H1 (cell line): Measurements from ENCODE around the gene OSBP2. TPM values are rescaled to one million over a fixed set of nuclear protein-coding genes. Genes with fewer than 3 reads are reported as not detected.

Source experiments
- CTCF ChIA-PET: fragments of 300-600 bp; sonication (Branson Sonifier 250); formaldehyde crosslinking; loops from one replicate; lab custom pipeline; 2021; ENCODE audit not compliant: partially characterized antibody; lab: Charles Lee
- POLR2A ChIA-PET: fragments of 300-600 bp; sonication (Branson Sonifier 250); formaldehyde crosslinking; loops from one replicate; lab custom pipeline; 2021; ENCODE audit warnings: inconsistent platforms; ENCODE audit not compliant: partially characterized antibody; lab: Charles Lee
- DNase-seq, 2 experiments: peaks; one replicate each; pipeline versions ENCODE4 v3.0.0 to v3.0.0-alpha.2; 2010 to 2022; ENCODE audit warnings: low spot score in 2 of 2, low read depth in 1 of 2, mixed read lengths in 1 of 2
- FAIRE-seq: peaks from 2 replicates; lab custom pipeline; 2011; peaks lifted over from hg19 to GRCh38; lab: Jason Lieb, UNC
- H2AFZ ChIP-seq: 2 replicates; pipeline ENCODE4 v1.8.1; 2012; ENCODE audit warnings: low read length, inconsistent platforms
- H2AK5ac ChIP-seq: 2 replicates; pipeline ENCODE4 v1.6.1; 2013; ENCODE audit warnings: low read depth, low read length
- H2BK120ac ChIP-seq: replicated peaks from 2 replicates; pipeline ENCODE3; 2013; ENCODE audit warnings: low read depth, low read length, inconsistent platforms
- H2BK12ac ChIP-seq: 2 replicates; pipeline ENCODE4 v1.6.1; 2013; ENCODE audit warnings: low read depth, low read length
- H2BK15ac ChIP-seq: 2 replicates; pipeline ENCODE4 v1.6.1; 2013; ENCODE audit warnings: low read length
- H2BK20ac ChIP-seq: 2 replicates; pipeline ENCODE4 v1.6.1; 2013; ENCODE audit warnings: low read length
- H2BK5ac ChIP-seq: 2 replicates; pipeline ENCODE4 v1.6.1; 2013; ENCODE audit warnings: low read depth, low read length
- H3K14ac ChIP-seq: 2 replicates; pipeline ENCODE4 v1.6.1; 2013; ENCODE audit warnings: inconsistent platforms; ENCODE audit not compliant: insufficient read length
- H3K18ac ChIP-seq: 2 replicates; pipeline ENCODE4 v1.6.1; 2013; ENCODE audit warnings: low read length; ENCODE audit errors: extremely low read depth
- H3K23ac ChIP-seq: 2 replicates; pipeline ENCODE4 v1.6.1; 2013; ENCODE audit warnings: inconsistent platforms; ENCODE audit not compliant: insufficient read length
- H3K23me2 ChIP-seq: 2 replicates; pipeline ENCODE4 v1.6.1; 2013; ENCODE audit warnings: low read depth, low read length
- H3K27ac ChIP-seq: 2 replicates; pipeline ENCODE4 v1.6.1; 2011; ENCODE audit warnings: low read depth, low read length, inconsistent platforms
- H3K27me3 ChIP-seq, 4 experiments: replicated peaks in 1 of 4; 1 replicate in 1 of 4; 2 replicates in 3 of 4; pipeline versions ENCODE4 v1.6.1 to v1.8.1; 2011 to 2013; ENCODE audit warnings: low read length in 3 of 4, mild to moderate bottlenecking in 3 of 4, inconsistent platforms in 2 of 4, mixed read lengths in 2 of 4, moderate library complexity in 1 of 4; ENCODE audit not compliant: control insufficient read depth in 3 of 4, insufficient read depth in 3 of 4; ENCODE audit errors: extremely low read depth in 1 of 4
- H3K36me3 ChIP-seq, 4 experiments: 2 replicates each; pipeline versions ENCODE4 v1.6.1 to v1.8.1; 2011 to 2013; ENCODE audit warnings: mild to moderate bottlenecking in 4 of 4, low read length in 3 of 4, moderate library complexity in 2 of 4, control low read depth in 1 of 4, inconsistent platforms in 1 of 4; ENCODE audit not compliant: insufficient read depth in 4 of 4, control insufficient read depth in 2 of 4
- H3K4ac ChIP-seq: replicated peaks from 2 replicates; pipeline ENCODE3; 2013; ENCODE audit warnings: low read length, low read depth, mixed read lengths, inconsistent platforms; ENCODE audit not compliant: insufficient read length
- H3K4me1 ChIP-seq, 4 experiments: replicated peaks in 1 of 4; 1 replicate in 1 of 4; 2 replicates in 3 of 4; pipeline versions ENCODE4 v1.6.1 to v1.8.1; 2011 to 2013; ENCODE audit warnings: low read length in 3 of 4, inconsistent platforms in 2 of 4, mixed read lengths in 1 of 4; ENCODE audit not compliant: insufficient read depth in 4 of 4, control insufficient read depth in 3 of 4
- H3K4me2 ChIP-seq, 2 experiments: 2 replicates each; pipeline versions ENCODE4 v1.6.1 to v1.8.1; 2011 to 2013; ENCODE audit warnings: low read depth in 2 of 2, low read length in 2 of 2, control low read depth in 1 of 2, inconsistent platforms in 1 of 2, mild to moderate bottlenecking in 1 of 2; ENCODE audit not compliant: insufficient read depth in 1 of 2
- H3K4me3 ChIP-seq, 4 experiments: fragments of 200-600, 300-600 bp in 1 of 4; sonication (generic), shearing (Covaris generic), sonication (Bioruptor Twin) in 1 of 4; 2 replicates each; pipeline versions ENCODE4 v1.5.1 to v1.8.1; 2011 to 2016; ENCODE audit warnings: low read length in 4 of 4, low read depth in 3 of 4, control low read depth in 2 of 4, inconsistent platforms in 2 of 4, mild to moderate bottlenecking in 2 of 4, mixed read lengths in 1 of 4, moderate library complexity in 1 of 4; ENCODE audit not compliant: insufficient read depth in 2 of 4; ENCODE audit errors: extremely low read depth in 1 of 4
- H3K56ac ChIP-seq: replicated peaks from 2 replicates; pipeline ENCODE3; 2013; ENCODE audit warnings: low read depth, mild to moderate bottlenecking, mixed read lengths, low read length, inconsistent platforms; ENCODE audit not compliant: insufficient read length
- H3K79me1 ChIP-seq: 2 replicates; pipeline ENCODE4 v1.6.1; 2013; ENCODE audit warnings: low read depth, low read length, control low read depth
- H3K79me2 ChIP-seq, 2 experiments: 2 replicates each; pipeline versions ENCODE4 v1.6.1 to v1.8.1; 2012 to 2013; ENCODE audit warnings: low read length in 2 of 2, mild to moderate bottlenecking in 2 of 2, inconsistent platforms in 1 of 2; ENCODE audit not compliant: insufficient read depth in 2 of 2, control insufficient read depth in 1 of 2
- H3K9ac ChIP-seq, 4 experiments: replicated peaks in 1 of 4; 1 replicate in 1 of 4; 2 replicates in 3 of 4; pipeline versions ENCODE4 v1.6.1 to v1.8.1; 2011 to 2013; ENCODE audit warnings: low read depth in 3 of 4, low read length in 3 of 4, control low read depth in 2 of 4, mild to moderate bottlenecking in 2 of 4, moderate library complexity in 2 of 4, inconsistent platforms in 1 of 4; ENCODE audit errors: extremely low read depth in 1 of 4
- H3K9me3 ChIP-seq, 2 experiments: 2 replicates each; pipeline versions ENCODE4 v1.6.1 to v1.8.1; 2012 to 2013; ENCODE audit warnings: mild to moderate bottlenecking in 2 of 2, moderate library complexity in 2 of 2, control low read depth in 1 of 2, inconsistent platforms in 1 of 2, low read depth in 1 of 2, low read length in 1 of 2, mixed read lengths in 1 of 2; ENCODE audit not compliant: insufficient read depth in 2 of 2
- H4K20me1 ChIP-seq, 2 experiments: replicated peaks in 1 of 2; 2 replicates each; pipeline versions ENCODE3 to v1.8.1; 2011 to 2013; ENCODE audit warnings: inconsistent platforms in 2 of 2, low read length in 2 of 2, mild to moderate bottlenecking in 1 of 2; ENCODE audit not compliant: insufficient read depth in 2 of 2, control insufficient read depth in 1 of 2
- H4K5ac ChIP-seq: 2 replicates; pipeline ENCODE4 v1.6.1; 2013; ENCODE audit warnings: low read length, low read depth, mixed read lengths, inconsistent platforms; ENCODE audit not compliant: insufficient read length
- H4K8ac ChIP-seq: 2 replicates; pipeline ENCODE4 v1.8.0; 2013; ENCODE audit warnings: mild to moderate bottlenecking, moderate library complexity, low read length, inconsistent platforms; ENCODE audit not compliant: insufficient read depth; ENCODE audit errors: extremely low read depth
- H4K91ac ChIP-seq: replicated peaks from 2 replicates; pipeline ENCODE3; 2013; ENCODE audit warnings: low read length, mixed read lengths, inconsistent platforms; ENCODE audit not compliant: insufficient read length
- CBX8 ChIP-seq: fragments of 300-800, 300-1000 bp; sonication (generic); IDR thresholded peaks from 2 replicates; pipeline ENCODE4 v1.7.1; 2016; ENCODE audit warnings: low read depth, low read length, borderline replicate concordance
- CEBPB ChIP-seq: IDR thresholded peaks from 2 replicates; pipeline ENCODE4 v1.6.1; 2012; ENCODE audit warnings: low read depth, low read length
- POLR2A ChIP-seq, 2 experiments: IDR thresholded peaks; 1 replicate in 1 of 2; 2 replicates in 1 of 2; pipeline ENCODE4 v1.6.1; 2011; ENCODE audit warnings: low read depth in 2 of 2, low read length in 2 of 2, mild to moderate bottlenecking in 2 of 2; ENCODE audit errors: control extremely low read depth in 1 of 2
- RXRA ChIP-seq: IDR thresholded peaks from 2 replicates; pipeline ENCODE4 v1.6.1; 2011; ENCODE audit warnings: low read depth, mild to moderate bottlenecking, low read length, moderate library complexity; ENCODE audit not compliant: insufficient read depth
- TAF1 ChIP-seq: IDR thresholded peaks from 2 replicates; pipeline ENCODE4 v1.6.1; 2011; ENCODE audit warnings: mild to moderate bottlenecking, low read depth, low read length
- WGBS, 2 experiments: shearing (Covaris generic) in 1 of 2; methylation state at CpG; one replicate each; pipeline versions ENCODE4 v1.1.6 to v1.1.7; 2013 to 2015; ENCODE audit warnings: low lambda C conversion rate in 2 of 2, mixed read lengths in 2 of 2, inconsistent platforms in 1 of 2, low coverage in 1 of 2, missing lambda C conversion rate in 1 of 2; ENCODE audit not compliant: insufficient replicate concordance in 2 of 2, insufficient coverage in 1 of 2, insufficient read length in 1 of 2; ENCODE audit errors: extremely low coverage in 1 of 2, missing lambda C conversion rate in 1 of 2; 5-methylcytosine and 5-hydroxymethylcytosine counted together
- polyA plus RNA-seq, 7 experiments: library from polyadenylated mRNA; depleted of rRNA in 3 of 7; stranded (reverse) in 5 of 7; unstranded in 2 of 7; fragments of >200 nt in 5 of 7; fragments of 200-250 nt in 2 of 7; gene quantifications; 1 replicate in 5 of 7; 2 replicates in 1 of 7; 4 replicates in 1 of 7; pipeline versions ENCODE4 v1.2.1 to v1.2.3, GENCODE V29; 2011 to 2013; ENCODE audit warnings: missing spikeins in 2 of 7, mixed read lengths in 2 of 7
- total RNA-seq: library from RNA; stranded (reverse); fragmentation: NEBNext Ultra II Directional; extraction: Animal tissue kit (Norgen Biotek cat#: 25700); gene quantifications from 2 replicates; pipeline ENCODE4 v1.2.1, GENCODE V29; 2021
- TF ChIP-seq, protein P1 (sequence below): IDR thresholded peaks from 2 replicates; pipeline ENCODE4 v1.6.1; 2011; ENCODE audit warnings: low read length, improper control_type of control experiment
- TF ChIP-seq, protein P2 (sequence below), 3 experiments: IDR thresholded peaks; 1 replicate in 2 of 3; 2 replicates in 1 of 3; pipeline versions ENCODE4 v1.5.1 to v1.6.1; 2011; ENCODE audit warnings: low read length in 3 of 3, mild to moderate bottlenecking in 3 of 3, inconsistent platforms in 2 of 3, low read depth in 1 of 3, moderate library complexity in 1 of 3; ENCODE audit not compliant: insufficient read depth in 1 of 3; ENCODE audit errors: control extremely low read depth in 1 of 3

Gene OSBP2
- total and polyA plus RNA-seq, 2 of the 8 experiments (the other 6 are each of a cell fraction or from before 2014, with no cell fraction given): 3.4 to 3.7 TPM

DNA sequence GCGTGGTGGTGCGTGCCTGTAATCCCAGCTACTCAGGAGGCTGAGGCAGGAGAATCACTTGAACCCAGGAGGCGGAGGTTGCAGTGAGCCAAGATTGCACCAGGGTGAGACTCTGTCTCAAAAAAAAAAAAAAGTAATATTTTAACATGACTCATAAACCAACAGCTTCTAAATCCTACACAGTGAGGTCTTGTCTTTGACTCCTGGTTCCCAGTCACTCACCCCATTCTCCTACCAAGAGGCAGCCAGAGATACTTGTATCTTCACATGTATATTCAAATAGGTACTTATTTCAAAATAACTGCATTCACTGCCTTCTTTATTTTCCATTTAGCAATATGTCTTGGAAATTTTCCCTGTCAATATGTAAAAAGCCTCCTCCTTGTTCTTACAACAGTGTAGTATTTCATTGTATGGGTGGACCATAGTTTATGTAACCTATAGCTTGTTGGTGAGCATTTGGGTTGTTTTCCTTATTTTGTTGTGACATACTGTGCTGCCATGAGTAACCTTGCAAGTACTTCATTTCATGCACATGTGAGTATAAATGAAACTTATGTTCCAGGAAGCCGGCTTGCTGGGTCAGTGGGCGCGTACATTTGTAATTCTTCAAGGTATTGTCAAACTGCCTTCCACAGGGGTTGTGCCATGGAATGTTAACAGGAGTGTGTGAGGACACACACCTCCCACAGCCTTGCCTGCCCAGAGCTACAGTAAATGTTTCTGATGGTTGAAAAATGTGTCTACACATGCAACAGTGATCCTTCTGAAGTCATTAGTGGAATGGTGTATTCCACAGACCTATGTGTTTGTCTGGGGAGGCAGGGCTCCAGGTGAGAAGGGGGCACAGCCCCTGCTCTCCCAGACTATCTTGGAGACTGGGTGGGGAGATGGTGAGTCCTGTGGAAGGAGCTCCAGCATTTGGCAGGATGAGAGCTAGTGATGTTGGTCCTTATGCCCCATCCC is 47.9 kb downstream of the OSBP2 start:
- H3K79me2 ChIP-seq: no peaks in the 10 kb centered on the region
- no peaks in the 10 kb centered on the region for H4K20me1 ChIP-seq

More for the DNA sequence above, 47.9 kb downstream of the OSBP2 start:
- TF ChIP-seq, protein P1, sequence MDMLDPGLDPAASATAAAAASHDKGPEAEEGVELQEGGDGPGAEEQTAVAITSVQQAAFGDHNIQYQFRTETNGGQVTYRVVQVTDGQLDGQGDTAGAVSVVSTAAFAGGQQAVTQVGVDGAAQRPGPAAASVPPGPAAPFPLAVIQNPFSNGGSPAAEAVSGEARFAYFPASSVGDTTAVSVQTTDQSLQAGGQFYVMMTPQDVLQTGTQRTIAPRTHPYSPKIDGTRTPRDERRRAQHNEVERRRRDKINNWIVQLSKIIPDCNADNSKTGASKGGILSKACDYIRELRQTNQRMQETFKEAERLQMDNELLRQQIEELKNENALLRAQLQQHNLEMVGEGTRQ: no peak
- TF ChIP-seq RXRA: no peak
- no peak for TF ChIP-seq POLR2A (IDR thresholded peaks at IDR 0.05; ENCODE audit: control extremely low read depth in 1 of 2, low read depth in 2 of 2, low read length in 2 of 2)
- no peak for TF ChIP-seq CEBPB
- no peak for TF ChIP-seq CBX8
- TF ChIP-seq, protein P2, sequence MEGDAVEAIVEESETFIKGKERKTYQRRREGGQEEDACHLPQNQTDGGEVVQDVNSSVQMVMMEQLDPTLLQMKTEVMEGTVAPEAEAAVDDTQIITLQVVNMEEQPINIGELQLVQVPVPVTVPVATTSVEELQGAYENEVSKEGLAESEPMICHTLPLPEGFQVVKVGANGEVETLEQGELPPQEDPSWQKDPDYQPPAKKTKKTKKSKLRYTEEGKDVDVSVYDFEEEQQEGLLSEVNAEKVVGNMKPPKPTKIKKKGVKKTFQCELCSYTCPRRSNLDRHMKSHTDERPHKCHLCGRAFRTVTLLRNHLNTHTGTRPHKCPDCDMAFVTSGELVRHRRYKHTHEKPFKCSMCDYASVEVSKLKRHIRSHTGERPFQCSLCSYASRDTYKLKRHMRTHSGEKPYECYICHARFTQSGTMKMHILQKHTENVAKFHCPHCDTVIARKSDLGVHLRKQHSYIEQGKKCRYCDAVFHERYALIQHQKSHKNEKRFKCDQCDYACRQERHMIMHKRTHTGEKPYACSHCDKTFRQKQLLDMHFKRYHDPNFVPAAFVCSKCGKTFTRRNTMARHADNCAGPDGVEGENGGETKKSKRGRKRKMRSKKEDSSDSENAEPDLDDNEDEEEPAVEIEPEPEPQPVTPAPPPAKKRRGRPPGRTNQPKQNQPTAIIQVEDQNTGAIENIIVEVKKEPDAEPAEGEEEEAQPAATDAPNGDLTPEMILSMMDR (IDR thresholded peaks at IDR 0.05; ENCODE audit: control extremely low read depth in 1 of 3, insufficient read depth in 1 of 3, low read depth in 1 of 3, low read length in 3 of 3): no peak
- TF ChIP-seq TAF1: no peak
- Histone ChIP-seq H3K27me3 (no peaks in the 10 kb centered on the region), H4K8ac (no peak overlapping the region), H3K56ac (no peak overlapping the region), H3K4me2 (no peak overlapping the region), H2AFZ (no peak overlapping the region), H3K4me1 (peaks cover 0 to 12% (median 3%) of the 10 kb centered on the region in 4 experiments; a peak in 4 of 7 replicates), H3K4me3 (no peak overlapping the region), H2BK20ac (no peak overlapping the region), H2AK5ac (no peak overlapping the region), H3K23ac (no peak overlapping the region), H3K18ac (no peak overlapping the region), H4K5ac (no peak overlapping the region), H2BK15ac (no peak overlapping the region), H3K79me1 (no peaks in the 10 kb centered on the region), H3K9me3 (no peaks in the 10 kb centered on the region), H2BK12ac (no peak overlapping the region), H3K36me3 (no peaks in the 10 kb centered on the region), H3K4ac (no peak overlapping the region), H4K91ac (no peak overlapping the region), H3K27ac (no peak overlapping the region), H3K9ac (no peak overlapping the region), H2BK120ac (no peak overlapping the region), H3K14ac (no peak overlapping the region), H2BK5ac (no peak overlapping the region), H3K23me2 (no peaks in the 10 kb centered on the region)
- ChIA-PET CTCF (interaction anchor here (0.5 to 4.3 kb wide), 9 partner anchors 8 to 361 kb away, joined by 3 to 21 read pairs (median 4); partner anchors contain the start of gene SLC35E4), POLR2A (interaction anchor here (0.8 to 1.6 kb wide), 4 partner anchors 8 to 74 kb away, joined by 3 to 4 read pairs (median 4); no protein-coding TSS in a partner anchor)
- FAIRE-seq (no peak), DNase-seq (no peak)
- 77% methylated on average over 6 of the region's 6 CpGs; no CpG with 5 or more reads in 1 of the 2 experiments for WGBS, 2 experiments
